Activated B cell treated with CpG ODN at 0.5 μM for 24 hours (primary cell): Measurements from ENCODE around the gene RNF208. TPM values are rescaled to one million over a fixed set of nuclear protein-coding genes. Genes with fewer than 3 reads are reported as not detected.

Source experiments
- ATAC-seq: fragments of 200-7000 bp; cut with Tn5 transposase; one replicate; pipeline ENCODE4 v1.10.0; 2021; ENCODE audit warnings: low read depth, mild to moderate bottlenecking, moderate library complexity
- CTCF ChIA-PET: fragments of 350-600 bp; sonication (Branson Sonifier 250); formaldehyde crosslinking; loops from one replicate; lab custom pipeline; 2021; ENCODE audit warnings: antibody characterized with exemption; lab: Charles Lee
- POLR2A ChIA-PET: fragments of 350-600 bp; sonication (Branson Sonifier 250); formaldehyde crosslinking; loops from one replicate; lab custom pipeline; 2021; ENCODE audit warnings: antibody characterized with exemption; lab: Charles Lee
- DNase-seq: peaks from one replicate; pipeline ENCODE4 v3.0.0; 2022
- H3K27ac Mint-ChIP-seq: one replicate; pipeline ENCODE4 v1.8.0; 2020; ENCODE audit warnings: mixed read lengths
- H3K27me3 Mint-ChIP-seq: one replicate; pipeline ENCODE4 v1.8.0; 2021; ENCODE audit warnings: mixed read lengths
- H3K36me3 Mint-ChIP-seq: one replicate; pipeline ENCODE4 v1.8.0; 2021; ENCODE audit warnings: low read depth, mixed read lengths
- H3K4me1 Mint-ChIP-seq: one replicate; pipeline ENCODE4 v1.8.0; 2021; ENCODE audit warnings: mixed read lengths
- H3K4me3 Mint-ChIP-seq: one replicate; pipeline ENCODE4 v1.8.0; 2020; ENCODE audit warnings: mild to moderate bottlenecking, mixed read lengths
- H3K9me3 Mint-ChIP-seq: one replicate; pipeline ENCODE4 v1.8.0; 2020; ENCODE audit warnings: mixed read lengths
- intact Hi-C: fragments of 100-400 bp; cut with micrococcal nuclease; formaldehyde crosslinking; loops from one replicate; pipeline ENCODE4 v1.15.1; 2024
- total RNA-seq: library from RNA; stranded (reverse); gene quantifications from 2 replicates; pipeline ENCODE4 v1.2.3, GENCODE V29; 2022
- TF ChIP-seq, protein P1 (sequence below): fragments of 200-600 bp; IDR thresholded peaks from one replicate; pipeline ENCODE4 v1.8.0; 2022; ENCODE audit warnings: antibody characterized with exemption, mild to moderate bottlenecking

The RNF208 gene
- total RNA-seq, 1 donor from 2014 or later = 1.1 TPM

DNA sequence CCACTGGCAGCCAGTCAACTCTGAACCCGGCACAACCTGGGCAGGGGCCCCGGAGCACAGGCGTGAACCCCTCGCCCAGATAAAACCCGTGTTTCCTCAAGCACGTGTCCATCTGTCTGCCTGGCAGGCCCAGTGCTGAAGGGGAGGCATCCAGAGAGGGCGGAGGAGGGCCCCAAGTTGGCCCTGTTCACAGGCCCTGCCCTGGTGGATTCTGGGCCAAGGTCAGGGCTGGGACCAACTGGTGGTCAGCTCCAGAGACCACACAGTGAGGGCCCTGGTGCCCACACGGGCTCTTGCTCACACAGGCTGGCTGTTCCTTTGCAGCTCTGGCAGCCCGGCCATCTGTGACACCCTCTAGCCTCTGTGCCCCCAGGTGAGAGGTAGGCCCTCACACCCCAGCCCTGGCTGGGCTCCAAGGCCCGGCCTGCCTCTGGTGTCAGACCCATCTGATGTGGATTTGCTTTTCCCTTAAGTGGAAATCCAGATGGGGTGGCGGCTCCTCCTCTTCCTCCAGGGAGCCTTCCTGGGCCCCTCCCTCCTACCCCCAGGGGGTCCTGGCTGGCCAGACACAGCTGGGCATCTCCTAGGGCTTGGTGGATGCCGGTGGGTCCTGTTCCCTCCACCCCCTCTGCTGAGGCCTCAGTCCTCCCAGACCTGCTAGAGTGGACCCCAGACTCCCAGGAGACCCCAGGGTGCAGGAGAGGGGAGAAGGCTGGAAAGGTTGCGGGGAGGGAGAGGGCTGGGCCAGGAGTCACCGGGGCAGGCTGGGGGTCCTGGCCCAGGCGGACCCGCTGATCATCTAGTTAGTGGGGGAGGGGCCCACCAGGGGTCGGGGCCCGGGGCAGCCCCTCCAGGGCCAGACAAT lies 28.5 kb upstream of the RNF208 start:
- intact Hi-C loops = no loop called here
- no peak overlapping the region for H3K4me3 Mint-ChIP-seq
- H3K27ac Mint-ChIP-seq = no peak overlapping the region
- ChIA-PET CTCF (no interaction called here), POLR2A (interaction anchor here (0.6 to 8.5 kb wide), 2 partner anchors 9 to 472 kb away, joined by 10 to 160 read pairs; partner anchors contain the start of gene TUBB4B)
- peaks cover under 1% of the 10 kb centered on the region for H3K36me3 Mint-ChIP-seq
- H3K4me1 Mint-ChIP-seq = peaks cover 7% of the 10 kb centered on the region
- ATAC-seq (no peak), DNase-seq (no peak)
- no peaks in the 10 kb centered on the region for H3K9me3 Mint-ChIP-seq
- no peaks in the 10 kb centered on the region for H3K27me3 Mint-ChIP-seq
- TF ChIP-seq, protein P1, sequence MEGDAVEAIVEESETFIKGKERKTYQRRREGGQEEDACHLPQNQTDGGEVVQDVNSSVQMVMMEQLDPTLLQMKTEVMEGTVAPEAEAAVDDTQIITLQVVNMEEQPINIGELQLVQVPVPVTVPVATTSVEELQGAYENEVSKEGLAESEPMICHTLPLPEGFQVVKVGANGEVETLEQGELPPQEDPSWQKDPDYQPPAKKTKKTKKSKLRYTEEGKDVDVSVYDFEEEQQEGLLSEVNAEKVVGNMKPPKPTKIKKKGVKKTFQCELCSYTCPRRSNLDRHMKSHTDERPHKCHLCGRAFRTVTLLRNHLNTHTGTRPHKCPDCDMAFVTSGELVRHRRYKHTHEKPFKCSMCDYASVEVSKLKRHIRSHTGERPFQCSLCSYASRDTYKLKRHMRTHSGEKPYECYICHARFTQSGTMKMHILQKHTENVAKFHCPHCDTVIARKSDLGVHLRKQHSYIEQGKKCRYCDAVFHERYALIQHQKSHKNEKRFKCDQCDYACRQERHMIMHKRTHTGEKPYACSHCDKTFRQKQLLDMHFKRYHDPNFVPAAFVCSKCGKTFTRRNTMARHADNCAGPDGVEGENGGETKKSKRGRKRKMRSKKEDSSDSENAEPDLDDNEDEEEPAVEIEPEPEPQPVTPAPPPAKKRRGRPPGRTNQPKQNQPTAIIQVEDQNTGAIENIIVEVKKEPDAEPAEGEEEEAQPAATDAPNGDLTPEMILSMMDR = no peak

DNA sequence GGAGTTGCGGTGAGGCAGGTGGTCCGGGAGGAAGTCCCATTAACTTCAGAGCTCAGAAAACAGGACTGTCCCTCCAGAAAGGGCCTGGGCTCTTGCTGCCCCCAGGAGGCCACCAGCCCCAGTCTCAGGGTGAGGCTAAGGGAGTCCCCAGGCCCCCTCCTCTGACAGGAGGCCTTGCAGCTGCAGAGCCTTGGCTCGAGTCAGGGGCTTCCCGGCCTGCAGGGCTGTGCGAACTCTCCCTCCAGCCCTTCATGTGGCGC lies 25.8 kb upstream of the RNF208 start:
- intact Hi-C loops = no loop called here
- Mint-ChIP-seq H3K4me3 (no peak overlapping the region), H3K36me3 (peaks cover 14% of the 10 kb centered on the region), H3K4me1 (peaks cover 10% of the 10 kb centered on the region), H3K27me3 (no peaks in the 10 kb centered on the region), H3K9me3 (no peaks in the 10 kb centered on the region), H3K27ac (no peak overlapping the region)
- no peak for ATAC-seq
- ChIA-PET CTCF (no interaction called here), POLR2A (interaction anchor here (0.7 kb wide), 1 partner anchor 481 kb away, joined by 4 read pairs; no protein-coding TSS in a partner anchor)
- TF ChIP-seq, protein P1 = no peak
- no peak for DNase-seq

DNA sequence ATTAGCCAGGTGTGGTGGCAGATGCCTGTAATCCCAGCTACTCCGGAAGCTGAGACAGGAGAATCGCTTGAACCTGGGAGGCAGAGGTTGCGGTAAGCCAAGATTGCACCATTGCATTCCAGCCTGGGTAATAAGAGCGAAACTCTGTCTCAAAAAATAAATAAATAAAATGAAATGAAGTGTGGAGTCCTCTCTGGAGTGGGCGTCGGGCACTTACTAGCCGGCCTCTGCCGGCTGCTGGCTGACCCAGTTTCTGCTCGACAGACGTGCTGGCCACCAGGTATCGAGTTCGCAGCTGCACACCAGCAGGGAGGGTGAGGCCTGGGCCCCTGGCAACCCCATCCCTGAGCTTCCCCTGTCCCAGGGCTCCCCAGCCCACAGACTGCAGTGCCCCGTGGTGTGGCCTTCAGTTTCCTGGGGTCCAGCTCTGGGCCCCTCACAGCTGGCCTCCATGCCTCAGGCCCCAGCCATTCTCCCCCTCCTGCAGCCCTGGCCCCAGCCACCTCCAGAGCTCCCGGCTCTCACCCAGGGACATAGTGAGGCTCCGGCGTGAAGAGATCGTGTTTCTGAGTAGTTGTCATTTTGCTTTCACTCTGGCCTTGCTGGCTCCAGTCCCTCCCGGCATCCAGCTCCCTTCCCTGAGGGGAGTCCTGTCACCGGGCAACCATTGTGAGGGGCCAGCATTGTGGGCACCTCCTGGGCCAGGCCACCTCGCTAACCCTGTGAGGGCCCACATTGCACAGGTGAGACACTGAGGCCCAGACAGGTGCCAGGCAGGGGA lies 25.3 kb upstream of the RNF208 start:
- no peaks in the 10 kb centered on the region for H3K9me3 Mint-ChIP-seq
- H3K4me1 Mint-ChIP-seq = peaks cover 15% of the 10 kb centered on the region
- H3K36me3 Mint-ChIP-seq = peaks cover 19% of the 10 kb centered on the region
- intact Hi-C loops = no loop called here
- ChIA-PET POLR2A (interaction anchor here (0.7 kb wide), 1 partner anchor 161 kb away, joined by 3 read pairs; the partner anchor contains the start of gene MAN1B1), CTCF (no interaction called here)
- no peak for ATAC-seq
- H3K4me3 Mint-ChIP-seq = no peak overlapping the region
- TF ChIP-seq, protein P1 = no peak
- DNase-seq = no peak
- no peak overlapping the region for H3K27ac Mint-ChIP-seq
- H3K27me3 Mint-ChIP-seq = no peaks in the 10 kb centered on the region

DNA sequence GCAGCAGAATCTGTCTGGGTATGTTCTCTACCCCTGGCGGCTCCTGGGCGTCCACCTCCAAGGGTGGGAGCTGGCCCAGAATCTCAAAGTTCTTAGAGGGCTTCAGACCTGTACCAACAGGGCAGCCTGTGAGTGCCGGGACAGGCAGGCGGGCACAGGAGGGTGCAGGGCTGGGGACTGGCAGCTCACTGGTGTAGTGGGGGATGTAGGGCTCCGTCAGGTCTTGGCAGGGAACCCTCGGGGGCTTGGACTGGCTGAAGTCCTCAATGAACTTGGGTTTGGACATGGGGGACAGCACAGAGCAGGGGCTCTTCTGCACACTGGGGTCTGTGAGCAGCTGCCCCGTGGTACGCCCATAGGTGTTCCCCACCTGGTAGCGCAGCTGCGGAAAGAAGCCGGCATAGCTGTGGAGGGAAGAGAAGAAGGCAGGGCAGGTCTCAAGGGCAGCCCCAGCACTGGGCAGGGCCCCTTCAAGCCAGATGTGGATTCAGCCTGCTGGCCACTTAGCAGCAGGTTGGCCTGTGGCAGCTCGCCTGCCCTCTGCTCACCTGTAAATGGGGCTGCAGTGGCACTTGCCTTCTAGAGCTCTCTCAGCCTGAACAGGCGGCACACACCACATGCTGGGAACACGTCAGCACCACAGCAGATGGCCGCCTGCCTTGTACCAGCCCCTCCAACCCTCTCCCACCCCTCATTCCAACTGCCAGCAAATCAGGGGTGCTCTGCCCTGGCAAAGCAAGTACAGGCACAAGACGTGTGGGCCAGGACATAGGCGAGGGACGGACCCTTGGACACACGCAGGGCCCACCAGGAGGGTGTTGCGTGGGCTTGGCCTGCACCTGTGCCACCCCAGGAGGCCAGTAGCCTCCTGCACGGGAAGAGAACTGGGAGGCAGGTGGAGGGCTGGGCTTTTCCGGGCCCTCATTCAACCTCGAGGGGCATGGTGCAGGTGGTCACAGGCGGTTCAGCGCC lies 23.7 kb upstream of the RNF208 start:
- TF ChIP-seq, protein P1 = no peak
- DNase-seq (no peak), ATAC-seq (no peak)
- CTCF ChIA-PET = no interaction called here
- H3K36me3 Mint-ChIP-seq = peaks cover 25% of the 10 kb centered on the region
- intact Hi-C loops = no loop called here
- H3K4me1 Mint-ChIP-seq = peaks cover 24% of the 10 kb centered on the region
- no peak overlapping the region for H3K27ac Mint-ChIP-seq
- H3K27me3 Mint-ChIP-seq = no peaks in the 10 kb centered on the region
- H3K4me3 Mint-ChIP-seq = no peak overlapping the region
- H3K9me3 Mint-ChIP-seq = no peaks in the 10 kb centered on the region
- POLR2A ChIA-PET = interaction anchor here (0.9 kb wide), 1 partner anchor 9 kb away, joined by 3 read pairs; the partner anchor contains the start of gene NELFB
